Mononuclear cell (primary cell): ENCODE results near the gene ZNF836. TPM values are rescaled to one million over a fixed set of nuclear protein-coding genes. Genes with fewer than 3 reads are reported as not detected.

Source experiments
- H3K27me3 ChIP-seq: 2 replicates; pipeline ENCODE4 v1.6.0; 2011; ENCODE audit warnings: low read length, control low read depth; ENCODE audit not compliant: insufficient read depth
- H3K4me1 ChIP-seq: 2 replicates; pipeline ENCODE4 v1.5.1; 2011; ENCODE audit warnings: mild to moderate bottlenecking, low read length, control low read depth; ENCODE audit not compliant: insufficient read depth
- H3K4me3 ChIP-seq: 2 replicates; pipeline ENCODE4 v1.5.1; 2011; ENCODE audit warnings: mild to moderate bottlenecking, low read length, moderate library complexity
- H3K9me3 ChIP-seq: 2 replicates; pipeline ENCODE4 v1.5.1; 2011; ENCODE audit warnings: low read depth, mild to moderate bottlenecking, control low read depth, low read length
- total RNA-seq: library from RNA; depleted of rRNA; stranded (reverse); fragments of >200 nt; gene quantifications from one replicate; pipeline ENCODE4 v1.2.3, GENCODE V29; 2012

ZNF836 gene
- total RNA-seq, 1 donor: 12.3 TPM

GRCh38 chr19:52142001-52142595 lies 29.3 kb downstream of the ZNF836 start:
- peaks cover 22% of the 10 kb centered on the region for H3K4me1 ChIP-seq
- no peaks in the 10 kb centered on the region for H3K27me3 ChIP-seq
- H3K4me3 ChIP-seq: no peak overlapping the region
- H3K9me3 ChIP-seq: peaks cover 13% of the 10 kb centered on the region

- Histone ChIP-seq H3K9me3 (peaks cover 7% of the 10 kb centered on the region), H3K4me1 (peaks cover 22% of the 10 kb centered on the region), H3K4me3 (no peak overlapping the region), H3K27me3 (no peaks in the 10 kb centered on the region)
Observed at GRCh38 chr19:52141203-52141602, 30.2 kb downstream of the ZNF836 start.

- peak overlapping the region; percentile 97 for H3K4me3 ChIP-seq
- H3K9me3 ChIP-seq: peaks cover 7% of the 10 kb centered on the region
- no peaks in the 10 kb centered on the region for H3K27me3 ChIP-seq
- H3K4me1 ChIP-seq: peaks cover 22% of the 10 kb centered on the region
Observed at GRCh38 chr19:52140032-52140710, 31.2 kb downstream of the ZNF836 start.

- Histone ChIP-seq H3K4me1 (peaks cover 22% of the 10 kb centered on the region), H3K4me3 (peak within 1 kb of the TSS; percentile 97), H3K27me3 (no peaks in the 10 kb centered on the region), H3K9me3 (peaks cover 7% of the 10 kb centered on the region)
Observed at GRCh38 chr19:52139252-52140031, 32.0 kb downstream of the ZNF836 start, which contains the start of gene ZNF616. ZNF616 (minus strand) TSS chr19:52139938; CDS start chr19:52130512, 9,426 bp downstream.

- Histone ChIP-seq H3K4me1 (peaks cover 22% of the 10 kb centered on the region), H3K4me3 (peak overlapping the region; percentile 97), H3K9me3 (peaks cover 2% of the 10 kb centered on the region), H3K27me3 (no peaks in the 10 kb centered on the region)
Observed at GRCh38 chr19:52138983-52139251, 32.5 kb downstream of the ZNF836 start.

GRCh38 chr19:52138278-52138982 lies 33.0 kb downstream of the ZNF836 start:
- Histone ChIP-seq H3K4me1 (peaks cover 22% of the 10 kb centered on the region), H3K4me3 (peak overlapping the region; percentile 97), H3K27me3 (no peaks in the 10 kb centered on the region), H3K9me3 (no peaks in the 10 kb centered on the region)

GRCh38 chr19:52120286-52120685 lies 51.1 kb downstream of the ZNF836 start:
- Histone ChIP-seq H3K9me3 (peaks cover 91% of the 10 kb centered on the region), H3K27me3 (no peaks in the 10 kb centered on the region), H3K4me3 (no peak overlapping the region), H3K4me1 (no peaks in the 10 kb centered on the region)

GRCh38 chr19:52115526-52116053 lies 55.8 kb downstream of the ZNF836 start:
- H3K4me3 ChIP-seq: no peak overlapping the region
- peaks cover 100% of the 10 kb centered on the region for H3K9me3 ChIP-seq
- H3K27me3 ChIP-seq: no peaks in the 10 kb centered on the region
- H3K4me1 ChIP-seq: no peaks in the 10 kb centered on the region

- H3K27me3 ChIP-seq: no peaks in the 10 kb centered on the region
- H3K4me1 ChIP-seq: no peaks in the 10 kb centered on the region
- no peak overlapping the region for H3K4me3 ChIP-seq
- H3K9me3 ChIP-seq: peaks cover 100% of the 10 kb centered on the region
Observed at GRCh38 chr19:52114691-52115090, 56.7 kb downstream of the ZNF836 start.

GRCh38 chr19:52112624-52113023 lies 58.8 kb downstream of the ZNF836 start:
- Histone ChIP-seq H3K4me3 (no peak overlapping the region), H3K27me3 (no peaks in the 10 kb centered on the region), H3K9me3 (peaks cover 95% of the 10 kb centered on the region), H3K4me1 (no peaks in the 10 kb centered on the region)

- no peaks in the 10 kb centered on the region for H3K27me3 ChIP-seq
- H3K4me3 ChIP-seq: no peak overlapping the region
- H3K4me1 ChIP-seq: no peaks in the 10 kb centered on the region
- H3K9me3 ChIP-seq: peaks cover 82% of the 10 kb centered on the region
Observed at GRCh38 chr19:52110780-52111179, 60.6 kb downstream of the ZNF836 start.

Other genes starting within 250 kb of the ZNF836 start
- gene ZNF613, start 244.1 kb downstream of the ZNF836 start, total RNA-seq: 0.84 TPM
- 34.5 TPM for gene ZNF350, start 184.8 kb downstream of the ZNF836 start, total RNA-seq
- 16.1 TPM for gene ZNF615, start 163.4 kb downstream of the ZNF836 start, total RNA-seq
- gene ZNF614, start 143.2 kb downstream of the ZNF836 start, total RNA-seq: 17.4 TPM
- gene ZNF432, start 122.8 kb downstream of the ZNF836 start, total RNA-seq: 15.7 TPM
- 19.6 TPM for gene ZNF841, start 75.9 kb downstream of the ZNF836 start, total RNA-seq
- 1.2 TPM for gene ZNF616, start 31.7 kb downstream of the ZNF836 start, total RNA-seq
- 79.1 TPM for gene PPP2R1A, start 18.4 kb upstream of the ZNF836 start, total RNA-seq
- 53.9 TPM for gene ZNF766, start 98.0 kb upstream of the ZNF836 start, total RNA-seq
- gene ZNF480, start 125.5 kb upstream of the ZNF836 start, total RNA-seq: 5.6 TPM
- gene ZNF610, start 164.6 kb upstream of the ZNF836 start, total RNA-seq: 0.52 TPM
- gene ZNF880, start 198.3 kb upstream of the ZNF836 start, total RNA-seq: 15.6 TPM
- gene ZNF528, start 226.2 kb upstream of the ZNF836 start, total RNA-seq: 13.5 TPM